Natural killer cell treated with Interleukin-12 subunit alpha and Interleukin-12 subunit beta and Interleukin-15 and Interleukin-18, amount 100 ng/mL, for 72 hours (primary cell): ENCODE data around the gene SDR9C7. TPM values are rescaled to one million over a fixed set of nuclear protein-coding genes. Genes with fewer than 3 reads are reported as not detected.
"Not testable (repeated sequence)": the region's sequence is repeated elsewhere in the genome, so short reads cannot be mapped to it uniquely, and the experiment has no call there.

Experiments used
- ATAC-seq, 2 donors: fragments of 150-1000 bp; cut with Tn5 transposase in 1 of 2; sonication (Bioruptor Pico), chemical (Tn5 transposase) in 1 of 2; 2 replicates each; pipeline ENCODE4 v1.10.0; 2021
- DNase-seq: peaks from one replicate; pipeline ENCODE4 v3.0.0; 2022; ENCODE audit warnings: low spot score
- H3K27ac Mint-ChIP-seq, 2 donors: 1 replicate in 1 of 2; 2 replicates in 1 of 2; pipeline ENCODE4 v1.8.0; 2022; ENCODE audit warnings: mixed read lengths in 2 of 2, mild to moderate bottlenecking in 1 of 2, moderate library complexity in 1 of 2
- H3K27me3 Mint-ChIP-seq, 2 donors: 1 replicate in 1 of 2; 2 replicates in 1 of 2; pipeline ENCODE4 v1.8.0; 2022; ENCODE audit warnings: mixed read lengths in 2 of 2
- H3K36me3 Mint-ChIP-seq: one replicate; pipeline ENCODE4 v1.8.0; 2022; ENCODE audit warnings: mixed read lengths
- H3K4me1 Mint-ChIP-seq, 2 donors: 1 replicate in 1 of 2; 2 replicates in 1 of 2; pipeline ENCODE4 v1.8.0; 2022; ENCODE audit warnings: low read depth in 2 of 2, mixed read lengths in 2 of 2, mild to moderate bottlenecking in 1 of 2
- H3K4me3 Mint-ChIP-seq: one replicate; pipeline ENCODE4 v1.8.0; 2022; ENCODE audit warnings: mixed read lengths
- H3K9me3 Mint-ChIP-seq: 2 replicates; pipeline ENCODE4 v1.8.0; 2022; ENCODE audit warnings: mixed read lengths
- total RNA-seq, 2 donors: library from RNA; stranded (reverse); gene quantifications; one replicate each; pipeline ENCODE4 v1.2.3, GENCODE V29; 2022

Gene SDR9C7
- total RNA-seq, 2 donors from 2014 or later: not detected

DNA sequence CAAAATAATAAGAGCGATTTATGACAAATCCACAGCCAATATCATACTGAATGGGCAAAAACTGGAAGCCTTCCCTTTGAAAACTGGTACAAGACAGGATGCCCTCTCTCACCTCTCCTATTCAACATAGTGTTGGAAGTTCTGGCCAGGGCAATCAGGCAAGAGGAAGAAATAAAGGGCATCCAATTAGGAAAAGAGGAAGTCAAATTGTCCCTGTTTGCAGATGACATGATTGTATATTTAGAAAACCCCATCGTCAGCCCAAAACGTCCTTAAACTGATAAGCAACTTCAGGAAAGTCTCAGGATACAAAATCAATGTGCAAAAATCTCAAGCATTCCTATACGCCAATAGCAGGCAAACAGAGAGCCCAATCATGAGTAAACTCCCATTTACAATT, 28.0 kb upstream of the SDR9C7 start:
- H3K27me3 Mint-ChIP-seq: peaks cover 7 to 13% of the 10 kb centered on the region in 2 donors
- not testable (repeated sequence) for H3K4me3 Mint-ChIP-seq, H3K4me1 Mint-ChIP-seq, ATAC-seq, H3K27ac Mint-ChIP-seq, H3K36me3 Mint-ChIP-seq, DNase-seq, H3K9me3 Mint-ChIP-seq

DNA sequence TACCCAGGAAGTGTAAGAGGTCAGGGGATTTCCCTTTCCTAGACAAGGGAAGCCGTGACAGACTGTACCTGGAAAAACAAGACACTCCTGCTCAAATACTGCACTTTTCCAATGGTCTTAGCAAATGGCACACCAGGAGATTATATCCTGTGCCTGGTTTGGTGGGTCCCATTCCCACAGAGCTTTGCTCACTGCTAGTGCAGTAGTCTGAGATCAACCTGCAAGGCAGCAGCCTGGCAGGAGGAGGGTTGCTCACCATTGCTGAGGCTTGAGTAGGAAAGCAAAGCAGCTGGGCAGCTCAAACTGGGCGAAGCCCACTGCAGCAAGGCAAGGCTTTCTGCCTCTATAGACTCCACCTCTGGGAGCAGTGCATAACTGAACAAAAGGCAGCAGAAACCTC, 24.2 kb upstream of the SDR9C7 start:
- ATAC-seq (no peak), DNase-seq (no peak)
- Mint-ChIP-seq H3K4me1 (no peaks in the 10 kb centered on the region), H3K9me3 (no peaks in the 10 kb centered on the region), H3K4me3 (no peak overlapping the region), H3K27ac (no peak overlapping the region), H3K36me3 (no peaks in the 10 kb centered on the region), H3K27me3 (peaks cover 7 to 13% of the 10 kb centered on the region in 2 donors)

DNA sequence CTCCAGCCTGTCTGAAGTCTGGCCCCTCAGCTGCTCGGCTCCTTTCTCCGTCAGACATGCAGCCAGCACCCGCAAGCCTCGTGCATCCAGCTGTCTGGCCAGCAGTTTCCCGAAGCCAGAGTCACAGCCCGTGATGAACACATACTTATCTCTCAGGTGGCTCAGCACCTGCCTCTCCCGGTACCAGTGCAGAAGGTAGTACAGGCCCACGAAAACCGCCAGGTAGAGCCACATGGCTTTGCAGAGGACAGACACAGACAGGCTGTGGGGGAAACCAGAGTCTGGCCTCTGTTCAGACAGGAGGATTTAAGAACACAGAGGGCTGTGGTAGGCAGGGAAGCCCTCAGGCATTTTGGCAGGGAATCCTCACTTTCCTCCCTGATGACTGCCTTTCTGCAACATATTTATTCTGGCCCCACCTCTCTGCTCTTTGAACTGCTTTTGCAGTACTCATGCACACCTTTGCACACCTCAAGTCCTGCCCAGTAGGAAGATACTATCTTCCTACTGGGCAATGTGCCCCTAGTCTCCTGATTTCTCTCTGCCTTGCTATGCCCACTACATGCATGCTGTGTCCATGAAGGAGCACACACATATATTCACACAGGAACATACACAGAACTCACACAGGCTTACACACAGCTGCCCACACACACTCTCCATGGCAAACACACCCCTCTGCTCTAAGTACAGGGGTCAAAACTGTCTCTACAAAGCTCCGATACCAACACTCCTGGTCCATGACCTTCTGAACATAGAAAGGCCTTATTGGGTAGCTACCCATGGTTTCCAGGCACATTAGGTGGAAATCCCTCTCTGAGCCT, 23.2 kb upstream of the SDR9C7 start, which contains the start of gene RDH16:
Gene RDH16, minus strand, starts transcription at position 380 of the 824 bp plus-strand sequence. Its CDS starts 146 bp downstream, at position 234.
- Mint-ChIP-seq H3K27me3 (peaks cover 7 to 13% of the 10 kb centered on the region in 2 donors), H3K36me3 (no peaks in the 10 kb centered on the region), H3K9me3 (no peaks in the 10 kb centered on the region), H3K27ac (no peak within 1 kb of the TSS), H3K4me1 (no peaks in the 10 kb centered on the region), H3K4me3 (no peak within 1 kb of the TSS)
- ATAC-seq (no peak), DNase-seq (no peak)

DNA sequence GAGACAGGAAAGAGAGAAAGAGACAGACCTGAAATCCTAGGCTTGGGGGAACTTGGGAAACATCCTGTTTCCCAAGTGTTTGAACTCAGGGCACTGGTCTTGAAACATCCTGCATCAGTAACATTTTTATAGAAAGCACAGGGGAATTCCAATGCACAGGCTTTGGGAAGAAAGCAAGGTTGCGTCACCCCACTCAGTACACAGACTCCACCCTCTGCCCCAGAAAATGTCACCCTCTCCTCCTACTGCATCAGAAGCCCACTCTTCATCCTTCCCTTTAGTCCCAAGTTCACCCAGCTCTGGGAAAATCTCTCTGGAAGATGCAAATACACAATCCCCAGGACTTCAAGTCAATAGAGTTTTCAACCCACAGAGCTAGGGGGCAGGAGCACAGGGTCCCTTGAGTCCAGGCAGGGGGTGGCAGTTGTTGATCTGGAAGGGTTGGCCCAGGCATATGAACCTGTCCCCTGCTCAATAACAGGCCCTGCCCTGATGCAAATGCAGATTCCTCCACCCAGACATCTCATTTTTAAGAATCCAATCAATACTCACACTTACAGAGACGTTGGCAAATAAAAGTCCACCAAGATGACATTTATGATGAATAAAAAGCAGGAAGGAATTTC, 21.5 kb upstream of the SDR9C7 start:
- H3K27ac Mint-ChIP-seq: no peak overlapping the region
- no peaks in the 10 kb centered on the region for H3K36me3 Mint-ChIP-seq
- DNase-seq (no peak), ATAC-seq (no peak)
- H3K4me3 Mint-ChIP-seq: no peak overlapping the region
- H3K4me1 Mint-ChIP-seq: no peaks in the 10 kb centered on the region
- no peaks in the 10 kb centered on the region for H3K9me3 Mint-ChIP-seq
- H3K27me3 Mint-ChIP-seq: peaks cover 0 to 8% of the 10 kb centered on the region in 2 donors

DNA sequence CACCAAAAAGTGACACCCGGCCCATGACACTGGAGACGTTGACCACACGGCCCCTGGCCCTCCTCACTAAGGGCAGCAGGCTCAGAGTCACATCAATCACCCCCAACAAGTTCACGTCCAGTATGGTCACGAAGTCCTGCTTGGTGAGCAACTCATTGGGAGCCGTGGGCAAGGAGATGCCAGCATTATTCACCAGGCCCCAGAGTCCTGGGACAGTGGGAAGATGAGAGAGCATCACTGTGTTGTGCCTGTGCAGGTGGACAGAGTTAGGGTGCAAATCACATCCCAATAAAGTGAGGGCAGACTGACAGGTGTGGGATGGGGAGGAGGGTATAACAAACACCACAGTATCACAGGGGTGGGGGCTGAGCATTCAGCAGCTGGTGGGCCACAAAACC, 20.7 kb upstream of the SDR9C7 start:
- H3K27ac Mint-ChIP-seq: no peak overlapping the region
- H3K4me1 Mint-ChIP-seq: no peaks in the 10 kb centered on the region
- ATAC-seq (no peak), DNase-seq (no peak)
- H3K9me3 Mint-ChIP-seq: no peaks in the 10 kb centered on the region
- H3K36me3 Mint-ChIP-seq: no peaks in the 10 kb centered on the region
- H3K27me3 Mint-ChIP-seq: peaks cover 0 to 8% of the 10 kb centered on the region in 2 donors
- H3K4me3 Mint-ChIP-seq: no peak overlapping the region

DNA sequence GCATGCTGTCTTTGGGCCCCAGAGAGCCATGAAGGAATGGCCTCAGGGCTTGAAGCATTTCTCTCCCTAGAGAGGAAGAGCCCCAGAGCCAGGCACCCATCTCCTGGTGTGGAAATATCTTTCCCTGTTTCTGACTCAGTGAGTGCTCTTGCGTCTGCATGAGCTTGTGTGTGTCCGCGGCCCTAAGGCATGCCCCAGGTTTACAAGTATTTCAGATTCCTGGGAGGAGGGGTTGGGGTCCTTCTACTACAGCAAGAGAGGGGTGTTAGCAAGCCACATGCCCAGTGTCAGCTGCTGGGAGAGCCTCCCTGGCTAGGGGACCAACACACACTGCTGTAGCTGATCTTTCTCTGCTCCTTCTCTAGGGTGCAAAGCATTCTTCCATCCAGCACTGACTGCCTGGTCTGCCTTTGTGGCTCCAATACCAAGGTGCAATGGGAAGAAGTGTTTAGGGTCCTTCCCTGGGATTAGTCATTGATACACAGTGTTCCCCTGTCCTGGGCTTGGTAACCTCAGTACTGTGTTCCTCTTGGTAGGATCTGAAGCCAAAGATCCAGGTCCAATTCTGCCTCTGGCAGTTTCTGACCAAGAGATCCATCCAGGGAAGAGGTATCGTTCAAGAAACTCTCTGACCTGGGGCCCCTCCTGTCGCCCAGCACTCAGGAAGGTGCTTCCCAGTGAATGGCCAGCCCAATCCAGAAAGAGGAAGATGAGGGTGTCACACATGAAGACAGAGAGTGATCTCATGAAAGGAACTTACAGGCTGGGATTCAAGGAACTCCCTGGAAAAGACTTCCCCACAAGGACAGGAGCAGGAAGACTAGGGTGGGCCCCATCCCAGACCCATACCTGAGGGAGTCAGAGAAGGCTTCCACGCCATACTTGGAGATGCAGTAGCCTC, 20.1 kb upstream of the SDR9C7 start:
- no peak overlapping the region for H3K4me3 Mint-ChIP-seq
- peaks cover 0 to 6% of the 10 kb centered on the region in 2 donors for H3K27me3 Mint-ChIP-seq
- no peaks in the 10 kb centered on the region for H3K4me1 Mint-ChIP-seq
- DNase-seq (no peak), ATAC-seq (no peak)
- no peaks in the 10 kb centered on the region for H3K9me3 Mint-ChIP-seq
- H3K27ac Mint-ChIP-seq: no peak overlapping the region
- no peaks in the 10 kb centered on the region for H3K36me3 Mint-ChIP-seq

DNA sequence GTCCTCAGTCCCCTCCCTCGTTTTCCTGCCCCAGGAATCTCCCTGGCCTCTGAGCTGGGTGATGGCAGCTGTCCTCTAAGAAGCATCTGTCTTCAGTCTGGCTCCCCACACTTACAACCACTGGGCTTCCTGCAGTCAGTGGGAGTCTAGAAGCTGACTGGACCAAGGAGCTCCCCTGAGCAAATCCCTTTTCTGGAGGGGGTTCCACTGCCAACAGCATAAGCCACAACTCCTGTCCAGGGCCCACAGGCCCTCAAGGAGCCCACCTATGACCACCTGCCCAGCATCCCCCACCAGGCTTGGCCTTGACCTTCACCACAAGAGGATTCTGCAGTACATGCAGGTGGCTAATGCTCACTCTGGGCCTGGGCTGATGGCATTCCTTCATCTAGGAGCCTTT, 19.1 kb upstream of the SDR9C7 start:
- H3K27ac Mint-ChIP-seq: no peak overlapping the region
- no peak for DNase-seq

DNA sequence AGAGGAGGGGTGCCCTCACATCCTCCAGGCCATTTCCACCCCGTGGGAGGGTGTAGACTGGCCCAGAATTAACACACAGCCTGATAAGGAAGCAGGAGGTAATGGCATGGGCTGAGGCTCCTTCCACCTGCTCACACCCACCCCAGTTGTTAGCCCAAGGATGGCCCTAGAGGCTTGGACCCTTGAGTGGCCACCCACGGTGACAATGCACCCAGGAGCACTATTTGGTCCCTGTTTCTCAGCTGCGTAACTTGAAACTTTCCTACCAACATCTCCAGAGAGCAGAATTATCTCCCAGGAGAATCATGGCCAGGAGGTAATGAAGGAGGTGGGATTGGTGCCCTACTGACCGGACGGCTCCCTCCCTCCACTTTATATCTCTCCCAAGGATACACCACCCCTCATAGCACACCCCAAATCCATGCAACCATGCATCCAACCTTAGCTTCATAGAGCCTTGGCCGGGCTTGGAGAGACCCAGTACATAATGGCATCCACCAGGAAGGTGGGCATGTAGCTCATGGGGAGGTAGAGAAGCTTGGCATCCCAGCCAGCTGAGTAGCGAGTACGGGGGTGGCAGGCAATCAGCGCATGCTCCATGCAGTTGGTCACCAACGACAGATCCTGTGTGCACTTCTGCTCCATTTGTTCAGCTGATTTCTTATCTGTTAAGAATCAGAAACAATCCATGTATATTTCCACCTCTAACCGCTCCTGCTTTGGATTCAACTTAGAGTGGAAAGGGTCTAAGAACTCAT, 17.6 kb upstream of the SDR9C7 start:
- H3K9me3 Mint-ChIP-seq: no peaks in the 10 kb centered on the region
- H3K36me3 Mint-ChIP-seq: no peaks in the 10 kb centered on the region
- ATAC-seq: peak in 1 of 2 donors; percentile 26
- no peak overlapping the region for H3K27ac Mint-ChIP-seq
- no peak overlapping the region for H3K4me3 Mint-ChIP-seq
- no peak for DNase-seq
- H3K4me1 Mint-ChIP-seq: no peaks in the 10 kb centered on the region
- H3K27me3 Mint-ChIP-seq: no peaks in the 10 kb centered on the region

More for the DNA sequence above, 19.1 kb upstream of the SDR9C7 start:
- Mint-ChIP-seq H3K4me3 (no peak overlapping the region), H3K9me3 (no peaks in the 10 kb centered on the region), H3K27me3 (peaks cover 0 to 4% of the 10 kb centered on the region in 2 donors), H3K4me1 (no peaks in the 10 kb centered on the region), H3K36me3 (no peaks in the 10 kb centered on the region)
- no peak for ATAC-seq

DNA sequence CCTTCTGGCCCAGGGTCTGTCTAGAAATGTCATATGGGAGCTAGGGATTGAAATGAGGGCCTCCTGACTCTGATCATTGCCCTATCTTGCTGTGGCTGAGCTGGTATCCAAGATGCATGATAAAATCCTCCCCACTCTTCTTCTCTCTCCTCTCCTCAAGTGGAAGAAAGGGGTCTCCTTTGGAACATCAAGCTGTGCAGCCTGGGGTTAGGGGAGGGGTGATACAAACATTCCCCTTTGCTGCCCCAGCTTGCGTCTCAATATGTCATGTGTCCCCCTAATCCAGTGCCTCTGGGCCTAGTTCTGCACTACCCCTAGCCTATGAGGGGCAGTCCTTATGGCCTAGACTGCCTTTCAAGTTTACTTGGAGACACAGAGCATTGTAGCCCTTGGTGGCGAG, 14.7 kb upstream of the SDR9C7 start:
- peak in 1 of 2 donors; percentile 6 for ATAC-seq
- no peak overlapping the region for H3K27ac Mint-ChIP-seq
- no peaks in the 10 kb centered on the region for H3K4me1 Mint-ChIP-seq

DNA sequence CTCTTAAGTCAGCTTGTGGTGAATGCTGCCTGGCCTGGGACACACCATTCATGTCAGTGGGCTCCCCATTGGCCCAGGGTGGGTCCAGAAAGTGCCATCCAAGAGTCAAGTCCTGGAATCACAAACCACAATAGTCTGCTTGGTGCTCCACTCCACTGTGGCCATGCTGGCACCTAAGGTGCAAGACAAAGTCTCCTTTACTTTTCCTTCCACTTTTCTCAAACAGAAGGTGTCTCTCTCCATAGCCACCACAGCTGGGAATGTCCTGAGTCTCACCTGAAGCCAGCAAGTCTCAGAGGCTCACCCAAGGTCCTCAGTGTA, 14.2 kb upstream of the SDR9C7 start:
- H3K36me3 Mint-ChIP-seq: no peaks in the 10 kb centered on the region
- H3K27ac Mint-ChIP-seq: no peak overlapping the region
- H3K27me3 Mint-ChIP-seq: peaks cover 8 to 24% of the 10 kb centered on the region in 2 donors
- ATAC-seq: no peak
- no peaks in the 10 kb centered on the region for H3K4me1 Mint-ChIP-seq
- no peak for DNase-seq
- no peaks in the 10 kb centered on the region for H3K9me3 Mint-ChIP-seq
- H3K4me3 Mint-ChIP-seq: no peak overlapping the region

More for the DNA sequence above, 14.7 kb upstream of the SDR9C7 start:
- DNase-seq: no peak
- H3K9me3 Mint-ChIP-seq: no peaks in the 10 kb centered on the region
- peaks cover 6 to 21% of the 10 kb centered on the region in 2 donors for H3K27me3 Mint-ChIP-seq
- H3K36me3 Mint-ChIP-seq: no peaks in the 10 kb centered on the region
- H3K4me3 Mint-ChIP-seq: no peak overlapping the region

DNA sequence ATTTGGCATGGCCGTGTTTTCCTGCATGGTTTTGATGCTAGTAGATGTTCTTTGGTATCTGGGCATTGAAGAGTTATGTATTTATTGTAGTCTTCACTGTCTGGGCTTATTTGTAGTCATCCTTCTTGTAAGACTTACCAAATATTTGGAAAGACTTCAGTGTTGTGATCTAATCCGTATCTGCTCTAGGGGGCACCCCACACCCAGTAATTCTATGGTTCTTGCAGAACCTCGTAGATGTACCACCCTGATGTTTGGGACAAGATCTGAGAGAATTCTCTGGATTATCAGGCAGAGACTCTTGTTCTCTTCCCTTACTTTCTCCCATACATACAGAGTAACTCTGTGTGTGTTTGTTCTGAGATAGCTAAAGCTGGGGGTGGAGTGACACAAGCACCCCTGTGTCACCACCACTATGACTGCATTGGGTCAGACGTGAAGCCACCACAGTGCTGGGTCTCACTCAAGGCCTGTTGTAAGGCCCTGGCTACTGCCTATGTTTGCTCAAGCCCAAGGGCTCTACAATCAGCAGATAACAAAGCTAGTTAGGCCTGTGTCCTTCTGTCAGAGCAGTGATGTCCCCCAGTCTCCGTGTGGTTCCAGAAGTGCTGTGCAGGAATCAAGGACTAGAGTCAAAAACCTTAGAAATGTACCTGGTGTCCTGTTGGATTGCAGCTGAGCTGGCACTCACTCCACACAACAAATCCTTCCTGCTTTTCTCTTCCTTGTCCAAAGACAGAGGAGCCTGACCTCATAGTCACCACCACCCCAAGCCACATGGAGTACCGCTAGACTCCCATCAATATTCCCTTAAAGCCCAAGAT, 13.6 kb upstream of the SDR9C7 start:
- ATAC-seq (no peak), DNase-seq (no peak)
- Mint-ChIP-seq H3K36me3 (no peaks in the 10 kb centered on the region), H3K27ac (no peak overlapping the region), H3K9me3 (no peaks in the 10 kb centered on the region), H3K27me3 (peaks cover 8 to 24% of the 10 kb centered on the region in 2 donors), H3K4me3 (no peak overlapping the region), H3K4me1 (no peaks in the 10 kb centered on the region)

DNA sequence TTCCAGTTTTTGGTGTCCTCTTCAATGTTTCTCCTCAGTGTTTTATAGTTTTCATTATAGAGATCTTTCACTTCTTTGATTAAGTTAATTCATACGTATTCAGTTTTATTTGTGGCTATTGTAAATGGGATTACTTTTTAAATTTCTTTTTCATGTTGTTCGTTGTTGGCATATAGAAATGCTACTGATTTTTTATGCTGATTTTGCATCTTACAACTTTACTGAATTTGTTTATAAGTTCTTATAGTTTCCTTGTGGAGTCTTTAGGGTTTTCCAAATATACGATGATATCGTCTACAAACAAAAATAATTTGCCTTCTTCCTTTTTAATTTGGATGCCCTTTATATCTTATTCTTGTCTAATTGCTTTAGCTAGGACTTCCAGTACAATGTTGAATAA, 9.7 kb upstream of the SDR9C7 start:
- no peaks in the 10 kb centered on the region for H3K36me3 Mint-ChIP-seq
- no peaks in the 10 kb centered on the region for H3K9me3 Mint-ChIP-seq
- H3K4me3 Mint-ChIP-seq: no peak overlapping the region
- DNase-seq: no peak
- H3K27ac Mint-ChIP-seq: no peak overlapping the region
- ATAC-seq: no peak
- peaks cover 22 to 31% of the 10 kb centered on the region in 2 donors for H3K27me3 Mint-ChIP-seq
- peaks cover 0 to 7% of the 10 kb centered on the region in 2 donors for H3K4me1 Mint-ChIP-seq
